SIG-M5 treated with dmso at 0.1 percent for 504 hours (cell line): Measurements from ENCODE around the gene SORT1.
A peak's percentile ranks its signal among the peaks of the same experiment; 100 is the strongest.
"Not testable (repeated sequence)": the region's sequence is repeated elsewhere in the genome, so short reads cannot be mapped to it uniquely, and the experiment has no call there.

ENCODE experiments used
- DNase-seq: peaks from one replicate; lab custom pipeline; 2025; ENCODE audit not compliant: unreplicated experiment; lab: John Stamatoyannopoulos, UW

Gene SORT1

GRCh38 chr1:109350182-109350581 lies 47.5 kb downstream of the SORT1 start:
- DNase-seq, result no peak

- no peak for DNase-seq
Measured at GRCh38 chr1:109347511-109347910, 50.2 kb downstream of the SORT1 start.

GRCh38 chr1:109341944-109342930 lies 55.5 kb downstream of the SORT1 start:
- no peak for DNase-seq

- DNase-seq, result no peak
Measured at GRCh38 chr1:109338608-109339007, 59.1 kb downstream of the SORT1 start.

- no peak for DNase-seq
Measured at GRCh38 chr1:109338091-109338490, 59.6 kb downstream of the SORT1 start.

- no peak for DNase-seq
Measured at GRCh38 chr1:109335091-109335490, 62.6 kb downstream of the SORT1 start.

GRCh38 chr1:109331113-109331512 lies 66.6 kb downstream of the SORT1 start:
- DNase-seq, result no peak

GRCh38 chr1:109327285-109327684 lies 70.4 kb downstream of the SORT1 start:
- DNase-seq, result no peak

GRCh38 chr1:109322974-109323373 lies 74.7 kb downstream of the SORT1 start:
- DNase-seq, result no peak

GRCh38 chr1:109319114-109319513 lies 78.6 kb downstream of the SORT1 start:
- no peak for DNase-seq

- DNase-seq, result no peak
Measured at GRCh38 chr1:109316506-109316905, 81.2 kb downstream of the SORT1 start.

- no peak for DNase-seq
Measured at GRCh38 chr1:109315288-109315687, 82.4 kb downstream of the SORT1 start.

GRCh38 chr1:109314795-109315194 lies 82.9 kb downstream of the SORT1 start:
- no peak for DNase-seq

GRCh38 chr1:109312978-109313775 lies 84.5 kb downstream of the SORT1 start:
- no peak for DNase-seq

- no peak for DNase-seq
Measured at GRCh38 chr1:109312246-109312645, 85.5 kb downstream of the SORT1 start.

- DNase-seq, result no peak
Measured at GRCh38 chr1:109309347-109309746, 88.4 kb downstream of the SORT1 start.

GRCh38 chr1:109307274-109308021 lies 90.3 kb downstream of the SORT1 start:
- peak; percentile 41 for DNase-seq

GRCh38 chr1:109306832-109307273 lies 90.9 kb downstream of the SORT1 start, which contains the start of gene MYBPHL:
Gene MYBPHL, minus strand, starts transcription at chr1:109307011. Its CDS starts 20 bp downstream, at chr1:109306991.
- peak; percentile 18 for DNase-seq

GRCh38 chr1:109305991-109306390 lies 91.7 kb downstream of the SORT1 start:
- not testable (repeated sequence) for DNase-seq

GRCh38 chr1:109304226-109304920 lies 93.3 kb downstream of the SORT1 start:
- no peak for DNase-seq
